ENCODE data around the gene KCTD4. TPM values are rescaled to one million over a fixed set of nuclear protein-coding genes. Genes with fewer than 3 reads are reported as not detected.

Gene KCTD4
- total and polyA plus RNA-seq, 2 donors (not counting 3 experiments of a cell fraction or from before 2014, with no cell fraction given): not detected

GRCh38 chr13:45198041-45198440, 2.8 kb downstream of the KCTD4 start:
- Histone ChIP-seq H3K9me1 (replicated peaks; ENCODE audit: control insufficient read depth, extremely low read depth, insufficient read depth, low read length) (no peaks in the 10 kb centered on the region), H3K27me3 (ENCODE audit: control insufficient read depth in 2 of 2, insufficient read depth in 2 of 2, low read length in 2 of 2) (no peaks in the 10 kb centered on the region), H3K4me1 (ENCODE audit: control insufficient read depth, extremely low read depth, insufficient read depth, low read length) (peaks cover 13% of the 10 kb centered on the region), H3K4me2 (ENCODE audit: insufficient read depth, low read length) (no peak overlapping the region), H3K9me3 (replicated peaks; ENCODE audit: control insufficient read depth, insufficient read depth, low read length) (no peaks in the 10 kb centered on the region), H3K27ac (ENCODE audit: insufficient read depth, low read depth, low read length) (no peak overlapping the region), H3K36me3 (ENCODE audit: control insufficient read depth in 2 of 2, extremely low read depth in 1 of 2, insufficient read depth in 2 of 2, low read length in 2 of 2) (no peaks in the 10 kb centered on the region), H3K79me2 (ENCODE audit: control insufficient read depth, insufficient read depth, low read length) (no peaks in the 10 kb centered on the region), H2AFZ (ENCODE audit: low read depth, low read length) (no peak overlapping the region), H4K20me1 (replicated peaks; ENCODE audit: control insufficient read depth, extremely low read depth, insufficient read depth, low read length) (no peaks in the 10 kb centered on the region), H3K4me3 (replicated peaks in 1 of 3; ENCODE audit: insufficient read depth in 1 of 3, low read depth in 1 of 3, low read length in 3 of 3) (no peak overlapping the region), H3K9ac (replicated peaks; ENCODE audit: extremely low read depth, insufficient read depth, low read length) (no peak overlapping the region)
- BruUV-seq (replicated peaks): no TSS peak
- ChIA-PET POLR2A (no interaction called here), CTCF (interaction anchor here (3.1 kb wide), 1 partner anchor 22 kb away, joined by 11 read pairs; no protein-coding TSS in a partner anchor)
- no peak for DNase-seq (ENCODE audit: low read depth, low spot score)
- dilution Hi-C loops (cut with MboI; ENCODE audit: extremely low pct_ligation_motif_present, low sequenced_read_pairs) (no loop called here), intact Hi-C loops (cut with micrococcal nuclease) (no loop called here)
- no peak for FAIRE-seq
- TF ChIP-seq EZH2 (IDR thresholded peaks at IDR 0.05; ENCODE audit: borderline replicate concordance, low read depth, low read length, severe bottlenecking) (no peak), GATA2 (IDR thresholded peaks at IDR 0.05; ENCODE audit: insufficient read depth, insufficient read length, low read depth, low read length) (no peak), POLR2A (IDR thresholded peaks at IDR 0.05; ENCODE audit: low read depth, low read length) (no peak), JUN (IDR thresholded peaks at IDR 0.05; ENCODE audit: borderline replicate concordance, insufficient read depth, insufficient read length, low read depth) (no peak), MYC (IDR thresholded peaks at IDR 0.05; ENCODE audit: low read depth, low read length) (no peak), CTCF (IDR thresholded peaks at IDR 0.05; ENCODE audit: extremely low read depth in 1 of 2, insufficient read depth in 1 of 2, low read depth in 1 of 2, low read length in 2 of 2) (no peak), MAX (IDR thresholded peaks at IDR 0.05; ENCODE audit: insufficient read depth, insufficient read length) (no peak), FOS (IDR thresholded peaks at IDR 0.05; ENCODE audit: borderline replicate concordance, insufficient read depth, low read length) (no peak), POLR2AphosphoS5 (IDR thresholded peaks at IDR 0.05; ENCODE audit: insufficient read depth, low read depth, low read length) (no peak)
